Right cardiac atrium (tissue), 5 donors: ENCODE results near the gene P2RX5. TPM values are rescaled to one million over a fixed set of nuclear protein-coding genes. Genes with fewer than 3 reads are reported as not detected.
A peak's percentile ranks its signal among the peaks of the same experiment; 100 is the strongest.
"Not testable (repeated sequence)": the region's sequence is repeated elsewhere in the genome, so short reads cannot be mapped to it uniquely, and the experiment has no call there.

Experiments
- ATAC-seq, 2 donors: fragments of 200-7000 bp; cut with Tn5 transposase; one replicate each; pipeline versions ENCODE4 v1.8.0 to v1.9.1; 2020; ENCODE audit warnings: moderate library complexity in 2 of 2, mild to moderate bottlenecking in 1 of 2
- DNase-seq, 3 donors: peaks; one replicate each; pipeline ENCODE4 v3.0.0-alpha.2; 2020
- H3K27ac ChIP-seq: one replicate; pipeline ENCODE4 v1.5.1; 2013; ENCODE audit warnings: mild to moderate bottlenecking, low read length, control low read depth, moderate library complexity
- H3K27me3 ChIP-seq: one replicate; pipeline ENCODE4 v1.6.1; 2013; ENCODE audit not compliant: control insufficient read depth, insufficient read depth
- H3K4me1 ChIP-seq: one replicate; pipeline ENCODE4 v1.6.1; 2013; ENCODE audit warnings: low read length; ENCODE audit not compliant: control insufficient read depth, insufficient read depth
- H3K4me3 ChIP-seq: one replicate; pipeline ENCODE4 v1.5.1; 2013; ENCODE audit warnings: low read length, control low read depth
- H3K9me3 ChIP-seq: one replicate; pipeline ENCODE4 v1.6.1; 2013; ENCODE audit warnings: low read length; ENCODE audit not compliant: control insufficient read depth
- WGBS: extraction: QIAGEN DNeasy Blood & Tissue Kit; methylation state at CpG from one replicate; pipeline ENCODE4 v1.1.7; 2013; 5-methylcytosine and 5-hydroxymethylcytosine counted together
- intact Hi-C, 4 donors: fragments of 100-400 bp; cut with DNase I; formaldehyde crosslinking; loops; one replicate each; pipeline versions ENCODE4 v1.11.0 to v1.14.0; 2022 to 2023
- polyA plus RNA-seq: library from polyadenylated mRNA; stranded (reverse); fragments of 200-250 nt; gene quantifications from one replicate; pipeline ENCODE4 v1.2.3, GENCODE V29; 2013
- total RNA-seq, 4 donors: library from RNA; stranded (reverse); fragmentation: NEBNext Ultra II Directional; extraction: Animal tissue kit (Norgen Biotek cat#: 25700); gene quantifications; one replicate each; pipeline ENCODE4 v1.2.1, GENCODE V29; 2021
- donor health status: healthy with polysubstance abuse.
- donor health status: DM: no; HTN: yes; CAD: no.
- donor health status: DM: no; HTN: no; CAD: no.
- donor health status: DM: no; HTN: yes; CAD: no; lungs with severe emphysema.
- donor health status: DM: yes; HTN: yes; CAD: no.

Gene P2RX5
- total and polyA plus RNA-seq, 5 donors: 5.8 to 12.5 (median 8.6) TPM

GRCh38 chr17:3730881-3731429, 35.0 kb upstream of the P2RX5 start:
- Histone ChIP-seq H3K27me3 (no peaks in the 10 kb centered on the region), H3K27ac (no peak overlapping the region), H3K4me3 (no peak overlapping the region), H3K4me1 (no peaks in the 10 kb centered on the region), H3K9me3 (no peaks in the 10 kb centered on the region)
- 31% methylated on average over 9 of the region's 9 CpGs for WGBS
- DNase-seq (no peak), ATAC-seq (peak in 1 of 2 donors; percentile 44)
- intact Hi-C loops: loop anchor here in 2 of 4 donors (10.0 kb wide), 2 partner anchors 94 to 184 kb away; partner anchors contain the start of gene P2RX1 (in 1 of the 2)

GRCh38 chr17:3729881-3730280, 33.9 kb upstream of the P2RX5 start:
- no peaks in the 10 kb centered on the region for H3K9me3 ChIP-seq
- H3K27me3 ChIP-seq: no peaks in the 10 kb centered on the region
- ATAC-seq (no peak), DNase-seq (no peak)
- no peak overlapping the region for H3K27ac ChIP-seq
- no peaks in the 10 kb centered on the region for H3K4me1 ChIP-seq
- intact Hi-C loops: loop anchor here in 2 of 4 donors (10.0 kb wide), 2 partner anchors 95 to 185 kb away; partner anchors contain the start of gene P2RX1 (in 1 of the 2)
- no peak overlapping the region for H3K4me3 ChIP-seq
- 91% methylated on average over 6 of the region's 6 CpGs for WGBS

- H3K4me1 ChIP-seq, intact Hi-C loops, ATAC-seq, H3K9me3 ChIP-seq, H3K27ac ChIP-seq, H3K27me3 ChIP-seq, H3K4me3 ChIP-seq, DNase-seq: not testable (repeated sequence)
- WGBS: 97% methylated on average over 3 of the region's 3 CpGs
These were observed 32.1 kb upstream of the P2RX5 start for GRCh38 chr17:3728099-3728498.

- no peak overlapping the region for H3K27ac ChIP-seq
- no peaks in the 10 kb centered on the region for H3K9me3 ChIP-seq
- no peak for DNase-seq
- 64% methylated on average over 2 of the region's 2 CpGs for WGBS
- H3K4me1 ChIP-seq: peaks cover 3% of the 10 kb centered on the region
- no peaks in the 10 kb centered on the region for H3K27me3 ChIP-seq
- no peak for ATAC-seq
- no peak overlapping the region for H3K4me3 ChIP-seq
- intact Hi-C loops: no loop called here
These were observed 31.1 kb upstream of the P2RX5 start for GRCh38 chr17:3727041-3727440.

GRCh38 chr17:3724378-3725077, 28.6 kb upstream of the P2RX5 start:
- H3K27me3 ChIP-seq: no peaks in the 10 kb centered on the region
- 20% methylated on average over 27 of the region's 27 CpGs for WGBS
- intact Hi-C loops: no loop called here
- DNase-seq (no peak), ATAC-seq (peak; percentile 8 to 22)
- H3K27ac ChIP-seq: no peak overlapping the region
- peaks cover 3% of the 10 kb centered on the region for H3K4me1 ChIP-seq
- H3K9me3 ChIP-seq: no peaks in the 10 kb centered on the region
- H3K4me3 ChIP-seq: peak overlapping the region; percentile 66

GRCh38 chr17:3723556-3724377, 27.8 kb upstream of the P2RX5 start, which contains the start of gene HASPIN:
HASPIN (plus strand) TSS chr17:3723903; CDS start chr17:3723936, 33 bp downstream.
- H3K27me3 ChIP-seq: no peaks in the 10 kb centered on the region
- peaks cover 3% of the 10 kb centered on the region for H3K4me1 ChIP-seq
- peak within 1 kb of the TSS; percentile 66 for H3K4me3 ChIP-seq
- DNase-seq (peak; percentile 92 to 97 (median 96)), ATAC-seq (peak; percentile 95 to 97)
- no peaks in the 10 kb centered on the region for H3K9me3 ChIP-seq
- intact Hi-C loops: no loop called here
- under 1% methylated on average over 98 of the region's 98 CpGs for WGBS
- H3K27ac ChIP-seq: peak within 1 kb of the TSS; percentile 89

- ATAC-seq: no peak
- Histone ChIP-seq H3K4me3 (peak overlapping the region; percentile 66), H3K9me3 (no peaks in the 10 kb centered on the region), H3K4me1 (peaks cover 3% of the 10 kb centered on the region), H3K27ac (peak overlapping the region; percentile 89), H3K27me3 (no peaks in the 10 kb centered on the region)
- DNase-seq: no peak
- 1% methylated on average over 13 of the region's 13 CpGs for WGBS
- intact Hi-C loops: no loop called here
These were observed 27.2 kb upstream of the P2RX5 start for GRCh38 chr17:3723188-3723555.

- Histone ChIP-seq H3K27me3 (no peaks in the 10 kb centered on the region), H3K9me3 (no peaks in the 10 kb centered on the region), H3K27ac (peak overlapping the region; percentile 30), H3K4me1 (peaks cover 3% of the 10 kb centered on the region), H3K4me3 (peak overlapping the region; percentile 66)
- WGBS: 23% methylated on average over 6 of the region's 6 CpGs
- intact Hi-C loops: no loop called here
- no peak for DNase-seq
- peak in 1 of 2 donors; percentile 2 for ATAC-seq
These were observed 26.8 kb upstream of the P2RX5 start for GRCh38 chr17:3722716-3723115.

- no peak for ATAC-seq
- Histone ChIP-seq H3K9me3 (no peaks in the 10 kb centered on the region), H3K4me1 (peaks cover 3% of the 10 kb centered on the region), H3K27ac (no peak overlapping the region), H3K27me3 (no peaks in the 10 kb centered on the region), H3K4me3 (no peak overlapping the region)
- intact Hi-C loops: no loop called here
- no peak for DNase-seq
These were observed 23.3 kb upstream of the P2RX5 start for GRCh38 chr17:3719265-3719664.

- ATAC-seq (no peak), DNase-seq (no peak)
- WGBS: 78% methylated on average over 4 of the region's 4 CpGs
- H3K9me3 ChIP-seq: no peaks in the 10 kb centered on the region
- no peak overlapping the region for H3K4me3 ChIP-seq
- H3K27ac ChIP-seq: no peak overlapping the region
- intact Hi-C loops: no loop called here
- H3K4me1 ChIP-seq: peaks cover 3% of the 10 kb centered on the region
- H3K27me3 ChIP-seq: no peaks in the 10 kb centered on the region
These were observed 22.2 kb upstream of the P2RX5 start for GRCh38 chr17:3718201-3718600.

- Histone ChIP-seq H3K4me1 (no peaks in the 10 kb centered on the region), H3K27me3 (no peaks in the 10 kb centered on the region), H3K9me3 (no peaks in the 10 kb centered on the region), H3K4me3 (no peak overlapping the region), H3K27ac (no peak overlapping the region)
- DNase-seq (no peak), ATAC-seq (no peak)
- intact Hi-C loops: no loop called here
- 91% methylated on average over 8 of the region's 8 CpGs for WGBS
These were observed 19.3 kb upstream of the P2RX5 start for GRCh38 chr17:3715296-3715695.
